HG02623 (cell line): ENCODE data around the gene TMEM161B.
"Not testable (repeated sequence)": the region's sequence is repeated elsewhere in the genome, so short reads cannot be mapped to it uniquely, and the experiment has no call there.

Source experiments
- ATAC-seq: cut with Tn5 transposase; IDR thresholded peaks from one replicate; pipeline ENCODE4 v1.9.1; 2021; ENCODE audit warnings: moderate library complexity; ENCODE audit not compliant: unreplicated experiment

Gene TMEM161B

GRCh38 chr5:88188458-88189132 lies 80.0 kb downstream of the TMEM161B start:
- no peak for ATAC-seq

GRCh38 chr5:88183255-88183654 lies 85.4 kb downstream of the TMEM161B start:
- ATAC-seq: no peak

- ATAC-seq: not testable (repeated sequence)
Observed at GRCh38 chr5:88177486-88177885, 91.2 kb downstream of the TMEM161B start.

- no peak for ATAC-seq
Observed at GRCh38 chr5:88172847-88173758, 95.5 kb downstream of the TMEM161B start.

DNA sequence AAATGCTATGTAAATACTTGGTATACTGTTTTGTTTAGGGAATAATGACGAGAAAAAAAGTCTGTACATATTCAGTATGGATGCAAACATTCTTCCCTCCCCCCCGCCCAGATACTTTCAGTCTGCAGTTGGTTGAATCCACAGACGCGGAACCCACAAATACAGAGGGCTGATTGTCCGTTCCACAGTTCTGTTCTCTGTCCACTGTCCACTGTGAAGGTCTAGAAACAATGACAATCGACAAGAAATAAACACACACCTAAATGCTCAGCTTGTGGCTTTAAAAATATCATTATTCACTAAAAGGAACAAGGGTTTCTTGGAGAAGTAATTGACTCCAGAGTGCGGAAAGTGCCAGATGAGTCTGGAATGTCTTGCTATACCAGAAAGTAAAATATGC lies 109.1 kb downstream of the TMEM161B start:
- no peak for ATAC-seq

DNA sequence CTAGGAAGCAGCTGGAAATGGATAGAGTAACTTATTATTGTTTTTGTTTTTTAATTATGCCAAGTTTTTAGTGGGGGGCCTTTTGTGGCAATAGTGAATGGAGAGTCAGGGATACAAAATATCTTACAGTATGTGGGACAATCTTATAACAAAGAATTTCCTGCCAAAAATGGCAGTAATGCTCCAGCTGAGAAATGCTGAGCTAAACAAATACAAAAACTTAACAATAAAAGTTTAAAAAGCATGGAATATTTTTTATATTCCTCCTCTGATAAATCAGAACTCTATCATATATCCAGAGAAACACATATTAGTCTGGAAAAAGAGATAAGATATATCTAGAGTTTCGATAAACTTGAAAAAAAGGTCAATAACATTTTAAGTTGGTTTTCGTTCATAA lies 110.6 kb downstream of the TMEM161B start:
- no peak for ATAC-seq

DNA sequence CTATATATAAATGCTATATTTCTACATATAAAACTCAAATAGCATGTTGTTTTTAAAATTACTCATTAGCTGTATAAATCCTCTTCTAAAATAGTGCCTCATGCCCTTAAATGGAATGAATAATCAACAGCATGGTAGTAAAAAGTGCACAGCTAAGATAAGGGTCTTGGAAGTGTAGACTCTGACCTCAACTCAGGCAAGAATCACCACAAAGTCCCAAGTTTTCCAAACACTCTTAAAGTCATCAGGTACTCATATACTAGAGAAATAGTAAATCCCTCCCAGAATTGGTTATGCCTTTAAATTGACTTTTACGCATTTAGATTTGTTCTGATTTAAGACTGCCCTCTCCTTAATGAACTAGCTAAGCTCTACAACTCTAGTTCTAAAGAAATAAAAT lies 113.8 kb downstream of the TMEM161B start:
- no peak for ATAC-seq

GRCh38 chr5:88150747-88151146 lies 117.9 kb downstream of the TMEM161B start:
- ATAC-seq: no peak

GRCh38 chr5:88145611-88146467 lies 122.8 kb downstream of the TMEM161B start:
- no peak for ATAC-seq

DNA sequence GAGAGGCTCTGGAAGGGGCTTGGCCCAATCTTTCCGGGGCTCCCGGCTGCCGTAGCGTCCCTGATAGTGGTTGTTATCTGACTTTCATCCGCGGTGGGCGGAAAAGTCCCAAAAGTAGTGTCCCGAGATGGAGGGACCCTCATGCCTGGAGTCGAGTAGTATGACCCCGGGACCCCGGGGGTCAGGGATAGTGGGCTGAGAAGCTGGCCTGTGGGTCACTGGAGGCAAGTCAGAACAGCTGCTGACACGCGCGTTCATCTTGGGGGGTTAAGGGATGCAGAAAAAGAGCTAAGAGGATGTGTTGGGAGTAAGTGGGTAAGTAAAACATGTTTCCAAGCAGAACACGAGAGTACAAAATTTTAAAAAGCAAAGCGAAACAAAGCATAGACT lies 123.4 kb downstream of the TMEM161B start:
- ATAC-seq: no peak
